ENCODE measurements around the gene LPXN.
A peak's percentile ranks its signal among the peaks of the same experiment; 100 is the strongest.
"Not testable (repeated sequence)": the region's sequence is repeated elsewhere in the genome, so short reads cannot be mapped to it uniquely, and the experiment has no call there.

LPXN gene

DNA sequence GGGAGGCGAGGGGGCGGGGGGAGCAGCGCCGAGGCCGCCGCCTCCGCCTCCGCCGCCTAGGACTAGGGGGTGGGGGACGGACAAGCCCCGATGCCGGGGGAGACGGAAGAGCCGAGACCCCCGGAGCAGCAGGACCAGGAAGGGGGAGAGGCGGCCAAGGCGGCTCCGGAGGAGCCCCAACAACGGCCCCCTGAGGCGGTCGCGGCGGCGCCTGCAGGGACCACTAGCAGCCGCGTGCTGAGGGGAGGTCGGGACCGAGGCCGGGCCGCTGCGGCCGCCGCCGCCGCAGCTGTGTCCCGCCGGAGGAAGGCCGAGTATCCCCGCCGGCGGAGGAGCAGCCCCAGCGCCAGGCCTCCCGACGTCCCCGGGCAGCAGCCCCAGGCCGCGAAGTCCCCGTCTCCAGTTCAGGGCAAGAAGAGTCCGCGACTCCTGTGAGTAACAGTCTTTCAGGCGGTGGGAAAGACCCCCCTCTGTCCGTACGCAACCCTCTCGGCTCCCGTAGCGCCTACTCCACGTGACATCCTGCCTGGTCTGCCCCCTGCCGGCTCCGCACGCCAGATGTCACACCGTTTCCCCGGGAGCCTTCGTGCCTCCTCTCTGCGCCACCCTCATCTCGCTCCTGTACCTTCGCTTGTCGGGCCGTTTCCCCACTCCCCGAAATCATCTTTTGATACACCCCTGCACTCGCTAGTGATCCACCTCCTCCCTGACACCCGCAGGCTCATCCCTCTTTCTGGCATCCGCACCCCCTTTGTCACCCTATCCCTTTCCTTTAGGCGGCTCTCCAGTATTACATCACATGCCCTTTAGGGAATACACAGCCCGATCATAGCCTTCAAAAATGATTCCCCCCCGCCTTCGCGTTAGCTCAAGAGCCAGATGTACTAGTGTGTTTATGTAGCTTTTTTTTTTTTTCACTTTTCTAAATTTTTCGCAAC lies 3.8 kb upstream of the LPXN start:
- DNase-seq (ENCODE audit: low read depth) = peak; percentile 85

DNA sequence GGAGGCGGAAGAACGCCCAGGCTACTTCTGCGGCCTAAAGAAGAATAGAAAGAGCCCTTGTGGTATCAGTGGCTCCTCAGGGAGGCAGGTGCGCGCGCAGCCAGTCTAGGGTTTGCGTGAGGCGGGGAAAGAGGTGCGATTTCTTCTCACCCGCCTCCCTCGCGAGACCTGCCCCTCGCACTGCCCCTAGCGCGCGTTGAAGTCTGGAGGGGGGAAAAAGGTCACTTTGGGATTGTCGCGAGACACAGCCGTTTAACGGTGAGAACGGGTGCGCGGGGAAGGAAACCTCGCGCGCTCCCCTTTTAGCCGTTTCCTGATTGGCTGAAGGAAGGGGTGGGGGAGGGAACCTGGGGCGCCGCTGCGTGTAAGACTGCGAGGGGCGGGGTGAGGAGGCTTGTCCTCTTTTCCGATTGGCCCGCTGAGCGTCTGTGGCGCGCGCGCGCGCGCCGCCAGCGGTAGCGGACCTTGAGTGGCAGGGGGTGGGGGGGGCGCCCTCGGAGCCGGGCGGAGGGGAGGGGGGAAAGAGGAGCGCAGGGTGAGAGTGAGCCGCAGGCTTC lies 3.1 kb upstream of the LPXN start, which contains the start of gene ZFP91:
Gene ZFP91 (plus strand): TSS at position 429 of the 557 bp plus-strand sequence. CDS start 219 bp downstream, outside the sequence.
- DNase-seq (ENCODE audit: low read depth) = peak; percentile 91

DNA sequence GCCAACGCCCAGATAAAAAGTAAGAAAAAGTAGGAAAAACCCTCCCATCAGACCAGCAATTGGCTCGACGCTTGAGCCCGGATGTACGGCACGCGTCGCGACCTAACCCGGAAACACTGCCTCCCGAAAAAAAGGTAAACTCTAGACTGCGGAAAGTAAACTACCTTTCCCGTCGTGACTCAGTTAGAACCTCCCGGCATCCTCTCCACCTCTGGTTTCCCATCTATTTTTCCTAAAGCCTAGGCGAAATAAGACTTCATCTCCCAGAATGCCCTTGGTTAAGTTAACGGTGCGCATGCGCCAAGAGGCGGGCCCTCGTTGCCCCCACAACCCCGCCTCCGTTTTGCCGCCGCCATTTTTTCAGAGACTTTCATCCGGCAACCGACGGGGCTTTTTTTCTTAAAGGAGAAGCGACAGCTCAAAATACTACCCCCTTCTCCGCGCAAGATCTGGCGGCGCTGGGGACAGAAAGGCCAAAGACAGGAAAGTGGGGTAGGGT lies 2.5 kb upstream of the LPXN start:
- peak; percentile 86 for DNase-seq (ENCODE audit: low read depth)

DNA sequence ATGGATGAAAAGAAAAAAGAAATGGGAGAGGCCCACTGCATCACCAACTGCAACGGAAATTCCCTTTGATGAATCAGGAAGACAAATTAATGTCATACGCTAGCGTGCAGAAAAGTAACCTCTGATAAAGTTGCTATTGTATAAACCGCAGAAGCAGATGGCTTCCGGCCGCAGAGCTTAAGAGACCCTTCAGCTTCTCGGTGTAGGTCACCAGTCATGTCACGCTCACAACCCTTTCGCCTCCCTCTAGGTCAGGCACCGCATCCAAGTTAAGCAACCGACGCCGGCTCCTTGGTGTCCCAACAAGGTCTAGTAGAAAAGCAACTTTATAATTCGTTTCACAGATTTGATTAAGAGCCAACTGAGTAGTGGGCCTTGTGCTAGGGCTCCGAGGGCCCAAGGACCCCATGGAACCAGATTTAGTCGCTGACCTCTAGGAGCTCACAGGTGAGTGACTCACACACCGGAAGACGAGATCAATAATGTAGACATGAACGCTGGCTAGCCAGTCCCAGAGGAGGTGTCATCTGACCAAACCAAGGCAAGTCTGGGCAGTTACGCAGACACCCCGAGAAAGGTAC lies 2.0 kb upstream of the LPXN start:
- peak; percentile 55 for DNase-seq (ENCODE audit: low read depth)

DNA sequence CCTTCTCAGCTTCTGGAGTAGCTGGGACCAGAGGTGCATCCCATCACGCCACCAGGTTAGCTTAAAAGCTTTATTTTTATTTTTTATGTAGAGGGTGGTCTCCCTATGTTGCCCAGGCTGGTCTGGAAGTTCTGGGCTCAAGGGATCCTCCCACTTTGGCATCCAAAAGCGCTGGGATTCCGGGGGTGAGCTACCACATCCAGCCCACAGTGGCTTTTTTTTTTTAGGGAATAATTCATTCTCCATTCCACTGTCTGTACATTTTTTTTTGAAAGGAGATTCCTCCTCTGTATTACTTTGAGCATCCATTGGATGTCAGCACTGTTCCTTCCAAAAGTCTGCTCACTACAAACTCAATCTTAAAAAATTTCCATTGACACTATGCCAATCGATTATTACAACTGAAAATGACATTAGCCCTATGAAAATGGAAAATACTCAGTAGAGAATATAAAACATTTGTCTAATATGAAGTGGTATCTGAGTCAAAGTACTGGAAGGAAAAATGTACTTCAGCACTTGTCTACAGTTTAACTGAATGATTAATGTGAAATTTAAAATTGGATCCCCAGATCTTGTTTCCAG lies 1.3 kb upstream of the LPXN start:
- DNase-seq (ENCODE audit: low read depth) = no peak

DNA sequence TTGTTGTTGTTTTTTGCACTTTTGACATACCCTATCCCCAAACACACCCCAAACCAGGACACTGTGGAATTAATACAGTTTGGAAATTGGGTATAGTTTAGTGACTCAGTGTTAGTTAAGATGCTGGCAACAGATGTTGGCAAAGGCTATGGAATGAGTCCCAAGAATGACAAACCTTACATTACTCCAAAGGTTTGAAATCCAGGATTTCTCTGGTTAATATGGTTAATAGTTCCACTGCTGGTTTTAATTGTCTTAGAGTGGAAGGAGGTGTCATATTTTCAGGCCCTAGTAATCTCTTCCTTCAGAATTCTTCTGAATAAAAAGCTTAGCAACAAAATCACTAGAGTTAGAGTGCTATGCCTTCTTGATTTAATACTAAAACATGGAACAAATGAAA lies 775 bp downstream of the LPXN start:
- no peak for DNase-seq (ENCODE audit: low read depth)

DNA sequence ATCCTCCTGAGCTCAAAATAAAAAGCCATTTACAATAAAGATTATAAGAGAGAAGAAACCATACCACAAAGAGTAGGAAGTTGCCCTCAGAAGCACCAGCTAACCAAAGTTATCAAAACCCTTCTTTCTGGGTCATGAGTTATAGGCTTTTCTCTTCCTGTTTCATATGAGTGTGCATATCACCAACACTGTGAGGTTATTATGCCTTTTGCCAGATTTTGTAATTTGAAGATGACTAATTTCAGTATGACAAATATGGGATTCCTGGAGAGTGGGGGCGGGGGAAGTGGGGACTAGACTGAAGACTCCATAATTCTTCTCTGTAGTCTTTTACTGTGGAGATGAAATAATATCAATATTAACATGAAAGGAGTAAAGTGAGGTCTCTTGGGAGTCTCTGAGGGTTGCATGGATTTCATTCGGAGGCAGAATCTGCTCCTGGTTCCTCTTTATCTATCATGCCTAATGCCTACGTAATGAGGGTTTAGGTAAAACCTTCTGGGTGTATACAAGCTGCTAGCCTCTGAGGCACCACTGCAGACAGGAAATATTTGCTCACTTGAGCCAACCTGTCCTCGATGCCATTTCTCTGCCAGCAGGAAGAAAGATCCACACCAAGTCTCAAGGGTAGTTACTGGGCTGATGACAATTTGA lies 2.1 kb downstream of the LPXN start:
- DNase-seq (ENCODE audit: low read depth) = no peak

DNA sequence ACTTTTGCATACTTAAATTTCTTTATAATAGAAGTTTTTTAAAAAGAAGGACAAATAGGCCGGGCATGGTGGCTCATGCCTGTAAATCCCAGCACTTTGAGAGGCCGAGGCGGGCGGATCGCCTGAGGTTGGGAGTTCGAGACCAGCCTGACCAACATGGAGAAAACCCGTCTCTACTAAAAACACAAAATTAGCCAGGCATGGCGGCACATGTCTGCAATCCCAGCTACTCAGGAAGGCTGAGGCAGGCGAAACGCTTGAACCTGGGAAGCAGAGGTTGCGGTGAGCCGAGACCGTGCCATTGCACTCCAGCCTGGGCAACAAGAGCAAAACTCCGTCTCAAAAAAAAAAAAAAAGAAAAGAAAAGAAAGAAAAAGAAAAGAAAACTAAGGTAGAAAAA lies 2.8 kb downstream of the LPXN start:
- not testable (repeated sequence) for DNase-seq (ENCODE audit: low read depth)

DNA sequence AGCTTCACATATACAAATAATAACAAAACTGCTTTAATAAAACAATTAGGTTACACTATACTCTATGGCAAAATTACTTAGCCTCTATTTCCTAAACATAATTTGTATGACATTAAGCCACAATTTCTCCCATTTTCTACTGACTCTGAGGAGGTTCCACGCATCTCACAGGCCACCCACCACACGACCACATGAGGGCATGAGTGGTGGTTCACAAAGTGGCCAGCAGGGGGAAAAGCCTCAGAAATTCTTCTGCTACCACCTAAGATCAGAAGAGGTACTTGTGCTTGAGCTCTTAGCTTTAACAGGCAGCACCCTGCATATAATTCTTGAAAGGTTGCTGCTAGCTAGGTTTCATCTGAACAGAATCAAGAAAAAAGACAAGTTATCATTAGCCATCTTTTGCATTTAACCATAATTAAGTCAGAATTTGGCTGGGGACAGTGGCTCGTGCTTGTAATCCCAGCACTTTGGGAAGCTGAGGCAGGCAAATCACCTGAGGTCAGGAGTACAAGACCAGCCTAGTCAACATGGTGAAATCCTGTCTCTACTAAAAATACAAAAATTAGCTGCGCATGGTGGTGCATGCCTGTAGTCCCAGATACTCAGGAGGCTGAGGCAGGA lies 7.7 kb downstream of the LPXN start:
- DNase-seq (ENCODE audit: low read depth) = peak; percentile 54

DNA sequence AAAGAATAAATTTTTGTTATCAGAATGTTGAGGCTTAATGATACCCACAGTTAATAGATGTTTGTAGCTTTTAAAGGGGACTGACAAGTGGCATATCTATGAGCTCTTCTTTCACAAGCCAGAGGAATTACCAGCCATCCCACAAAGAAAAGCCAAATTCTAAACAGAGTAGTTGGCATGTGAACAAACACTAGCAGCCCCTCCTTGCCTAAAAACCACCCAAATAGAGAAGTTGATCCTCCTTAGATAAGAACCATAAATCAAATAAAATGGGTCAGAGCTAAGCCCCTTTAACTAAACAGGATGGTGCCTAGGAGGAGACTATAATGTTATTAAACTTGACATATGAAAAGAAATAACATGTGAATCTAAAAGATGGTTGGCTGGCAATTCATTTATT lies 11.4 kb downstream of the LPXN start:
- DNase-seq (ENCODE audit: low read depth) = no peak

DNA sequence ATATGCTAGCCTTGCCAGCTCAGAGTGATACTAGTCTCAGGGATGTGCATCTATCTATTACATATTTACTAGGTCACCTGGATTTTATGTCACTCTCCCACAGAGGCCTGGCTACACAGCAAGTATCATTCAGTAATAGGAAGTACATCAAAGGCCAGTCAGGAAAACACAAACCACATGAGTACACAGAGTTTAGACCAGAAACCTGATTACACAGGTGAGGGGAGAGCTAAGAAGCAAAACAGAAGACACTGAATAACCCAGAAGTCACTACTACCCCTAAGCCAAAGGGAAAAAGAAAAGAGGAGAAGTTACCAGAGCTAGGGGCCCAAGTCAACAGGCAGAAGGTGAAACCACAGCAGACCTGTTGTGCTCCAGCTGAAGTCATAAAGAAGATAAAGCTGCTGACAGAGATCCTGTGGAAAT lies 13.3 kb downstream of the LPXN start:
- no peak for DNase-seq (ENCODE audit: low read depth)

DNA sequence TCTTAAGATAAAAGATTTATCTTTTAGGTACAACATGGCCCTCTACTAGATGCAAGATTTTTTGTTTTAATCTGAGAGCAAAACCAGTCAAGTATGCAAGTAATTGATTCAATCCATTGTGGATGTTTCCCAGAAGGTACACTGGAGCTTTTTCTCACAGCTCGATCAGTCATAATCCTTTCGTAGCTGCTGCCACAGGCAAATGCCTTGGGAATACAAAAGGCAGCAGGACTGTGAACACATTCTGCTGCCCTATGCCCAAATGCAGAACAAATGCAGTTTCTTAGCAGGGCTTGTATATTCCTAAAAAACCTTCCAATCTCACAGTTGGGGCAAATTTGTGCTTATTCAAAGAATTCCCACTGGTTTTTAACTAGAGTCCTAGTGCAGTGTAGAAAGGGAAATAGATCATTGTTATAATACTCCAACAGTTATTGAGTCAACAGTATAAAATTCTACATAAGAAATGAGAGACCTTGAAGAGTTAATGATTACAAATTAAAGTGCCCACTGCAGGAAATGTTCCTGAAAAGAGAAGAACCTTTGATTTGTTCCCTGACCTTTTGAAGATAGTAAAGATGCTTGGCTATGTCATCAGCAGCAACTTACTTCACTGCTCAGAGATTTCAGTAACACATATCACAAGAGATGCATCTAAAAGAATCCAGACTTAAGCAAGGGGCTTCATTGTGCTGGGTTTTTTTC lies 14.1 kb downstream of the LPXN start:
- no peak for DNase-seq (ENCODE audit: low read depth)

DNA sequence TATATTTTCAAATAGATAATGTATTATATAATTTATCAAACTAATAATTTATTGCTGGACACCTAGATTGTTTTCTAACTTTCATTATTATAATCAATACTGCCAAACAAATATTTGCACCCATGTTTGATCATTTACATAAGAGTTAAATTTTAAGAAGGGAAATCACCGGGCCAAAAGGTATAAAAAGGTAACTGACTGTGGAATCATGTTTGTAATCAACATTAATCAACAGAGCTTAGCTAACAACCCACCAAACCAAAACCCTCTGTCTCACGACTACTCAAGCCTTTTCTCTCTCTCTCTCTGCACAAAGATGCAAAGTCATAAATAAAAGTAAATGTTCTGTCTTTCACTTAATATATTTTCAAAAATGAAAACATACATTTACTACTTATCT lies 14.8 kb downstream of the LPXN start:
- no peak for DNase-seq (ENCODE audit: low read depth)

DNA sequence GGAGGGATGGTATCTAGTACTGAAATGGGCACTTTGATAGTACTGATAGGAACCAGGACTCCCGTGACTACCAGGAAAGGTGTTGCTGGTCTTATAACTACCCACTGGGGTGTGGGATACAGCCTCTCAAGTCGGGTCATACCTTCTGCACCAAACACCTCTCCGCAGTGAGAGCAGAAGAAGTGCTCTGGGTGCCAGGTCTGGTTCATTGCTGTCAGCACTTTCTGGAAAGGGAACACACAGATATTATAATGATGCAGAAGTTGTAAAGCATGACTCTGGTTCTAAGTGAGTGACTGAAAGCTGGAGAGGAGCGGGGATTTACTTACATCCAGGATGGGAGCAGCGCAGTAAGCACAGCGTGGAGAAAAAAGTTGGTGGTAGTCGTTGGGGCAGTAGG lies 26.0 kb downstream of the LPXN start:
- DNase-seq (ENCODE audit: low read depth) = no peak

DNA sequence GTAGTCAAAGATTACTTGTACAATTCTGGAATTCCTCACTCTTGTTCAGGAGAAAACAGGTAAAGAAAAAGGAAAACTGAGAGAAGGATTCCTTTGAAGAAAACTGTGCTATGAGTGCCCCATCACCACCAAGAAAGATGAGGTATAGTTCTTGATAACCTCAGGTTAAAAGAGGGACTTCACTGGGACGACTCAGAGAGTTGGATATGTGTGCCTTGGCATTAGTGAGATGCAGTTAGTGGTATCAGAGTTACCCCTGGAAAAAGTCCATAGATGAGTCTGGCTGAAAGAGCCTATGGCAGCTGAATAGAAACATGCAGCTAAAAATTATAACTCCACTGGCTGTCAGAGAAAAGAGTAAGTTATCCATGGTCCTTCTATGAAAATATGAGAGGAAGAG lies 28.8 kb downstream of the LPXN start:
- DNase-seq (ENCODE audit: low read depth) = no peak

DNA sequence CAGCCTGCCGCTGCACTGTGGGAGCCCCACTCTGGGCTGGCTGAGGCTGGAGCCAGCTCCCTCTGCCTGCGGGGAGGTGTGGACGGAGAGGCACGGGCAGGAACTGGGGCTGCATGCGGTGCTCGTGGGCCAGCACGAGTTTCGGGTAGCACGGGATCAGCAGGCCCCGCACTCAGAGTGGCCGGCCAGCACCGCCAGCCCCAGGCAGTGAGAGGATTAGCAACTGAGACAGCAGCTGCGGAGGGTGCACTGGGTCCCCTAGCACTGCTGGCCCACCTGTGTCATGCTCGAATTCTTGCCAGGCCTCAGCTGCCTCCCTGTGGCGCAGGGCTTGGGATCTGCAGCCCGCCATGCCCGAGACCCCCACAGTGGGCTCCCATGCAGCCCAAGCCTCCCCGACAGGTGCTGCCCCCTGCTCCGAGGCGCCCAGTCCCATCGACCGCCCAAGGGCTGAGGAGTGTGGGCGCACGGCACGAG lies 43.8 kb downstream of the LPXN start:
- DNase-seq (ENCODE audit: low read depth) = no peak

DNA sequence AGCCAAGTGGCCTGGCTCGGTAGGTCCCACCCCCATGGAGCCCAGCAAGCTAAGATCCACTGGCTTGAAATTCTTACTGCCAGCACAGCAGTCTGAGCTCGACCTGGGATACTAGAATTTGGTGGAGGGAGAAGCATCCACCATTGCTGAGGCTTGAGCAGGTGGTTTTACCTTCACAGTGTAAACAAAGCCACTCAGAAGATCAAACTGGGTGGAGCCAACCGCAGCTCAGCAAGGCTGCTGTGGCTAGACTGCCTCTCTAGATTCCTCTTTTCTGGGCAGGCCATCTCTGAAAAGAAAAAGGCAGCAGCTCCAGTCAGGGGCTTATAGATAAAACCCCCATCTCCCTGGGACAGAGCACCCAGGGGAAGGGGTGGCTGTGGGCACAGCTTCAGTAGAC lies 45.4 kb downstream of the LPXN start:
- DNase-seq (ENCODE audit: low read depth) = no peak

DNA sequence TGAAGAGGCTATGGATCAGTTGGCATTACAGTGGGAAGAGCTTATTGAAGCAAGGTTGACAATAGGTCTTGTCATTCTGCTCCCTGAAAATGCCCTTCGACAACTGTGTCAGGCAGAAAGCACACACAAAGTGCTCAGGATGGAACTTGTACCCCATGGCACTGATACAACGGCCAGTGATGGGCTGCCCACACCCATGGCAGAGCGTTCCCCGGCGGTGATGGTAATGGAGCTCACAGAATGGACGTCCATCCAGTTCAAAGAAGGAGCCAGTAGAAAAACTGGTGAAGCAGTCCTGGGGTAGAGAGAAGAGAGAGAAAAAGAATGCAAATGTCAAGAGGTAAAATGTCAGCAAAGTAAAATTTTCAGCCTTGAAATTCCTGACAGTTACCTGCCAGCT lies 48.2 kb downstream of the LPXN start:
- DNase-seq (ENCODE audit: low read depth) = no peak

DNA sequence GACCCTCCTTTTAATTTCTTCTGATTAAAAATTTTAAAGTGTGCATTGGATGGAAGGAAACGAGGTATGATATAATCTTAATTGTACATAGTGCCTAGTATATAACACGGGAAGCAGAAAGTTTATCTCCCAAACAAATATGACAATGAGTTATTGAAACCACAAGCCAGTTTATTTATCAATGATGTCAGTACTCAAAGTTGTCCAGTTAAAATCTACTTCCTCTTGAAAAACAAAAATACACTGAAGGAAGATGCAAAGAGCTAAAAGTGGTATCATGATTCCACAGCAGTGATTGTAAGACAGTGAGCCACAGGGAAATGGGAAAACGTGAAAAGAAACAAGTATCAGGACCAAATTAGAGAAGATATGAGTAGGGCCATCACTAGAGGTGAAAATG lies 48.9 kb downstream of the LPXN start:
- no peak for DNase-seq (ENCODE audit: low read depth)

DNA sequence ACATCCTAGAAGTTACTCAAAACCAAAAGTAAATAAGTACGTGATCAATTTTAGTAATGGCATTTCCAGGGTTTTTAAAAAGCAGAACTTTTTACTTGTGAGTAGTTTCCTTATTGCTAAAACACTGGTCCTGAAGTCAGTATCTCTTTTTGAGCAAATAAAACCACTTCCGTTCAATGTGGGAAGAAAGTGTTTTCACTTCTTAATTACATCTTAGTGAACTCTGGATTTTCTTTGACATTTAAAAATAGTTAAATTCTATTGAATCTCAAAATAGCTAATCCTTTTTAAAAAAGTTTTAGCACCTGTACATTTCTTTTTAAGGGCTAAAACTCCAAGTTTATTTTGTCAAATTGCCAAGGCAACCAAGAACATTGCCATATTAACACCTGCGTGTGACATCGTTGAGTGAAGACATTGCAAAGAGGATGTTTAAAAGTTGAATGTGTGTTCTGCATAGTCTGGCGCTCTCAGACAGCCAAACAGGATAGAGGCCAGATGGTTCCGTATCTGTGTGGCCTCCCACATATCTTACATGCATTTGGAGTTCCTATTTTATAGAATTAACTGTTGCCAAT lies 50.5 kb downstream of the LPXN start:
- DNase-seq (ENCODE audit: low read depth) = no peak

Data from stimulated activated CD8-positive, alpha-beta memory T cell treated with anti-CD3 and anti-CD28 coated beads, Interleukin-15, amount 100 ng/mL, for 1 hour (primary cell).